Glutamatergic neuron (in vitro differentiated cells): ENCODE results near the gene HCAR3. TPM values are rescaled to one million over a fixed set of nuclear protein-coding genes. Genes with fewer than 3 reads are reported as not detected.

Experiments
- DNase-seq: peaks from one replicate; pipeline ENCODE4 v3.0.0; 2022
- H3K27ac Mint-ChIP-seq: one replicate; pipeline ENCODE4 v1.8.0; 2020; ENCODE audit warnings: mild to moderate bottlenecking, mixed read lengths, inconsistent platforms; ENCODE audit not compliant: unreplicated experiment
- H3K27me3 Mint-ChIP-seq: one replicate; pipeline ENCODE4 v1.8.0; 2020; ENCODE audit warnings: mild to moderate bottlenecking, moderate library complexity, mixed read lengths, inconsistent platforms; ENCODE audit not compliant: unreplicated experiment
- H3K36me3 Mint-ChIP-seq: one replicate; pipeline ENCODE4 v1.8.0; 2020; ENCODE audit warnings: mild to moderate bottlenecking, mixed read lengths, inconsistent platforms; ENCODE audit not compliant: unreplicated experiment
- H3K4me1 Mint-ChIP-seq: one replicate; pipeline ENCODE4 v1.8.0; 2020; ENCODE audit warnings: mild to moderate bottlenecking, low read depth, mixed read lengths, inconsistent platforms; ENCODE audit not compliant: unreplicated experiment
- H3K4me3 Mint-ChIP-seq: one replicate; pipeline ENCODE4 v1.8.0; 2020; ENCODE audit warnings: mild to moderate bottlenecking, mixed read lengths, inconsistent platforms; ENCODE audit not compliant: unreplicated experiment
- H3K9me3 Mint-ChIP-seq: one replicate; pipeline ENCODE4 v1.8.0; 2020; ENCODE audit warnings: mild to moderate bottlenecking, moderate library complexity, mixed read lengths, inconsistent platforms; ENCODE audit not compliant: unreplicated experiment
- CTCF ChIP-seq: fragments of 200-600 bp; sonication (generic); IDR thresholded peaks from one replicate; pipeline ENCODE4 v1.5.0; 2021; ENCODE audit not compliant: partially characterized antibody, unreplicated experiment
- total RNA-seq: library from RNA; stranded (reverse); fragmentation: NEBNext Ultra II Directional; extraction: Animal tissue kit (Norgen Biotek cat#: 25700); gene quantifications from one replicate; pipeline ENCODE4 v1.2.1, GENCODE V29; 2021; ENCODE audit not compliant: unreplicated experiment

Gene HCAR3
- total RNA-seq, 1 donor from 2014 or later, result not detected

- Mint-ChIP-seq H3K4me3 (no peak overlapping the region), H3K9me3 (peaks cover 1% of the 10 kb centered on the region), H3K36me3 (no peaks in the 10 kb centered on the region), H3K27ac (no peak overlapping the region), H3K4me1 (no peaks in the 10 kb centered on the region), H3K27me3 (no peaks in the 10 kb centered on the region)
- no peak for DNase-seq
- no peak for TF ChIP-seq CTCF
Measured at GRCh38 chr12:122738571-122738970, 22.0 kb upstream of the HCAR3 start.

- TF ChIP-seq CTCF, result no peak
- Mint-ChIP-seq H3K4me3 (no peak overlapping the region), H3K9me3 (no peaks in the 10 kb centered on the region), H3K27ac (no peak overlapping the region), H3K36me3 (no peaks in the 10 kb centered on the region), H3K27me3 (no peaks in the 10 kb centered on the region), H3K4me1 (no peaks in the 10 kb centered on the region)
- no peak for DNase-seq
Measured at GRCh38 chr12:122732611-122733010, 16.0 kb upstream of the HCAR3 start.

GRCh38 chr12:122732170-122732569 is 15.6 kb upstream of the HCAR3 start:
- Mint-ChIP-seq H3K27me3 (no peaks in the 10 kb centered on the region), H3K27ac (no peak overlapping the region), H3K4me1 (no peaks in the 10 kb centered on the region)

GRCh38 chr12:122730215-122731014 is 13.8 kb upstream of the HCAR3 start, which contains the start of gene HCAR1:
Gene HCAR1 (minus strand): TSS chr12:122730844. CDS start chr12:122730339, 505 bp downstream.
- H3K4me3 Mint-ChIP-seq, result no peak within 1 kb of the TSS
- H3K4me1 Mint-ChIP-seq, result no peaks in the 10 kb centered on the region
- H3K27ac Mint-ChIP-seq, result no peak within 1 kb of the TSS
- no peaks in the 10 kb centered on the region for H3K36me3 Mint-ChIP-seq
- no peaks in the 10 kb centered on the region for H3K27me3 Mint-ChIP-seq
- no peak for TF ChIP-seq CTCF
- no peaks in the 10 kb centered on the region for H3K9me3 Mint-ChIP-seq
- no peak for DNase-seq

More at GRCh38 chr12:122732170-122732569, 15.6 kb upstream of the HCAR3 start:
- H3K36me3 Mint-ChIP-seq, result no peaks in the 10 kb centered on the region
- H3K9me3 Mint-ChIP-seq, result no peaks in the 10 kb centered on the region
- no peak for TF ChIP-seq CTCF
- DNase-seq, result no peak
- H3K4me3 Mint-ChIP-seq, result no peak overlapping the region

- Mint-ChIP-seq H3K4me1 (no peaks in the 10 kb centered on the region), H3K9me3 (no peaks in the 10 kb centered on the region), H3K27me3 (no peaks in the 10 kb centered on the region), H3K36me3 (no peaks in the 10 kb centered on the region), H3K4me3 (no peak overlapping the region), H3K27ac (no peak overlapping the region)
- DNase-seq, result no peak
- no peak for TF ChIP-seq CTCF
Measured at GRCh38 chr12:122729583-122730214, 13.1 kb upstream of the HCAR3 start.
